ENCODE data around the gene SNTG2. TPM values are rescaled to one million over a fixed set of nuclear protein-coding genes. Genes with fewer than 3 reads are reported as not detected.

SNTG2 gene
- total and polyA plus RNA-seq, 4 donors = 4.5 to 7.0 TPM; not detected in 2

DNA sequence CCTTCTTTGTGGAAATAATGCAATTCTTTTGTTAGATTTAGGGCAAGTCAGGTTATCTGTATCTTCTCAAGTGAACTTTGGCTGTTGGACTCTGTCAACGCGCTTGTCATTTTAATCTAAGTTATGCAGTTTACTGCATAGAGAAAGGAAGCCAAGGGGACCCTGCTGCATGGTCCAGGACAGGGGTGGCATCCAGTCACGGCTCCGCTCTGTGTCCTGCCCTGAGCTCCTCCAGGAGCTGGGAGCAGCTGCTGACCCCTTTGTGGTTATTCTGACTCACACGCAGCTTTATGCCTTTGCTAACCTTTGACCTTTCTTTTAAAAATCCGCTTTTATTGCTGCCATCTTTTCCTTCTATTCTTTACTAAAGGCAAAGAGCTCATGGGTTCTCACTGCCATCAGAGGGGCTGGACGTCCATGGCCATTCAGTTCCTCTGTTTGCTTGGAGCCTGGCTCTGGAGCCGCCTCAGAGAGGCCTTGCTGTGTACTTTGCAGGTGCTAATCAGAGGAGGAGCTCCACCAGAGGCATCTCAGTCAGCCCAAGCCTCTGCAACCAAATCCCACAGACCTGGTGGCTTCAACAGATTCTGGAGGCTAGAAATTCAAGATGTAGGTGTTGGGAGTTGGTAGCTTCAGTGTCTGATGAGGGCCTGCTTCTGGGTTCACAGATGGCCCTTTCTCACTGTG is 39.3 kb downstream of the SNTG2 start:
- no peak overlapping the region for H3K27ac ChIP-seq (ENCODE audit: low read depth in 1 of 2, low read length in 2 of 2)
- intact Hi-C loops (cut with DNase I) = no loop called here
- no peak for ATAC-seq (ENCODE audit: low FRiP score)
- no peak overlapping the region for H3K4me3 ChIP-seq (ENCODE audit: low read length in 2 of 2)
- WGBS, 2 donors = 71 to 73% methylated on average over 8 of the region's 8 CpGs
- H3K4me1 ChIP-seq (ENCODE audit: control insufficient read depth in 1 of 2, insufficient read depth in 2 of 2, low read length in 2 of 2) = no peaks in the 10 kb centered on the region
- H3K36me3 ChIP-seq (ENCODE audit: control insufficient read depth in 1 of 2, insufficient read depth in 2 of 2, low read length in 1 of 2) = no peaks in the 10 kb centered on the region
- no peak for DNase-seq
- H3K27me3 ChIP-seq (ENCODE audit: control insufficient read depth in 1 of 2, insufficient read depth in 2 of 2, low read length in 1 of 2) = no peaks in the 10 kb centered on the region
- no peaks in the 10 kb centered on the region for H3K9me3 ChIP-seq (ENCODE audit: control insufficient read depth, low read length)

DNA sequence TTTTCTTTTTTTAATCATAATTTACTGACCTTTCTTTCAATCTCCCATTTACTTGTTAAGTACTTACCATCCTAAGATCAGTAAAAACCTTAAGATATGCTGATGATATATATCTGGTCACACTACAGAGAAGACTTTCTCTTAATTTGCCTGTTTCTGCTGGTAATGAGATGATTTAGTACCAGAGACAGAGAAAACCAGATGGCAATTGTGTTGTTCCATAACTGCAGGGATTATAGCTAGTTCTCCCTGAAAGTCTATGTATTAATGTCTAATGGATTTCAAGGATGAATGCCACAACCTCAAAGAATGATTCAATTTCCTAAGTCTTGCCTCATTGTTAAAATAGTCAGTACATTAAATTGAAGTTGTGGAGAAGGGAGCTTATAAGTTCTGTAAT is 40.3 kb downstream of the SNTG2 start:
- H3K9me3 ChIP-seq (ENCODE audit: control insufficient read depth, low read length) = no peaks in the 10 kb centered on the region
- intact Hi-C loops (cut with DNase I) = no loop called here
- no peak for DNase-seq
- no peak overlapping the region for H3K27ac ChIP-seq (ENCODE audit: low read depth in 1 of 2, low read length in 2 of 2)
- H3K36me3 ChIP-seq (ENCODE audit: control insufficient read depth in 1 of 2, insufficient read depth in 2 of 2, low read length in 1 of 2) = no peaks in the 10 kb centered on the region
- ATAC-seq (ENCODE audit: low FRiP score) = no peak
- no peaks in the 10 kb centered on the region for H3K27me3 ChIP-seq (ENCODE audit: control insufficient read depth in 1 of 2, insufficient read depth in 2 of 2, low read length in 1 of 2)
- no peak overlapping the region for H3K4me3 ChIP-seq (ENCODE audit: low read length in 2 of 2)
- H3K4me1 ChIP-seq (ENCODE audit: control insufficient read depth in 1 of 2, insufficient read depth in 2 of 2, low read length in 2 of 2) = no peaks in the 10 kb centered on the region

- 41 to 46% methylated on average over 2 of the region's 2 CpGs for WGBS, 2 donors
- DNase-seq (no peak), ATAC-seq (ENCODE audit: low FRiP score) (no peak)
- Histone ChIP-seq H3K9me3 (ENCODE audit: control insufficient read depth, low read length) (peaks cover 4% of the 10 kb centered on the region), H3K36me3 (ENCODE audit: control insufficient read depth in 1 of 2, insufficient read depth in 2 of 2, low read length in 1 of 2) (no peaks in the 10 kb centered on the region), H3K4me3 (ENCODE audit: low read length in 2 of 2) (no peak overlapping the region), H3K27ac (ENCODE audit: low read depth in 1 of 2, low read length in 2 of 2) (no peak overlapping the region), H3K27me3 (ENCODE audit: control insufficient read depth in 1 of 2, insufficient read depth in 2 of 2, low read length in 1 of 2) (peaks cover 0 to 2% of the 10 kb centered on the region in 2 donors), H3K4me1 (ENCODE audit: control insufficient read depth in 1 of 2, insufficient read depth in 2 of 2, low read length in 2 of 2) (no peaks in the 10 kb centered on the region)
- intact Hi-C loops (cut with DNase I) = no loop called here
Observed at GRCh38 chr2:1002350-1002749, 51.7 kb downstream of the SNTG2 start.

GRCh38 chr2:1004398-1004797 is 53.7 kb downstream of the SNTG2 start:
- Histone ChIP-seq H3K27me3 (ENCODE audit: control insufficient read depth in 1 of 2, insufficient read depth in 2 of 2, low read length in 1 of 2) (peaks cover 0 to 2% of the 10 kb centered on the region in 2 donors), H3K27ac (ENCODE audit: low read depth in 1 of 2, low read length in 2 of 2) (no peak overlapping the region), H3K9me3 (ENCODE audit: control insufficient read depth, low read length) (peaks cover 2% of the 10 kb centered on the region), H3K4me1 (ENCODE audit: control insufficient read depth in 1 of 2, insufficient read depth in 2 of 2, low read length in 2 of 2) (no peaks in the 10 kb centered on the region), H3K4me3 (ENCODE audit: low read length in 2 of 2) (no peak overlapping the region), H3K36me3 (ENCODE audit: control insufficient read depth in 1 of 2, insufficient read depth in 2 of 2, low read length in 1 of 2) (no peaks in the 10 kb centered on the region)
- intact Hi-C loops (cut with DNase I) = no loop called here
- DNase-seq = no peak
- no peak for ATAC-seq (ENCODE audit: low FRiP score)
- WGBS, 2 donors = 72 to 76% methylated on average over 5 of the region's 5 CpGs

GRCh38 chr2:1010415-1010930 is 59.8 kb downstream of the SNTG2 start:
- H3K36me3 ChIP-seq (ENCODE audit: control insufficient read depth in 1 of 2, insufficient read depth in 2 of 2, low read length in 1 of 2) = no peaks in the 10 kb centered on the region
- no peaks in the 10 kb centered on the region for H3K9me3 ChIP-seq (ENCODE audit: control insufficient read depth, low read length)
- H3K4me1 ChIP-seq (ENCODE audit: control insufficient read depth in 1 of 2, insufficient read depth in 2 of 2, low read length in 2 of 2) = no peaks in the 10 kb centered on the region
- DNase-seq (no peak), ATAC-seq (ENCODE audit: low FRiP score) (no peak)
- H3K27ac ChIP-seq (ENCODE audit: low read depth in 1 of 2, low read length in 2 of 2) = no peak overlapping the region
- no peaks in the 10 kb centered on the region for H3K27me3 ChIP-seq (ENCODE audit: control insufficient read depth in 1 of 2, insufficient read depth in 2 of 2, low read length in 1 of 2)
- intact Hi-C loops (cut with DNase I) = no loop called here
- H3K4me3 ChIP-seq (ENCODE audit: low read length in 2 of 2) = no peak overlapping the region
- WGBS, 2 donors = 18 to 21% methylated on average over 7 of the region's 7 CpGs

DNA sequence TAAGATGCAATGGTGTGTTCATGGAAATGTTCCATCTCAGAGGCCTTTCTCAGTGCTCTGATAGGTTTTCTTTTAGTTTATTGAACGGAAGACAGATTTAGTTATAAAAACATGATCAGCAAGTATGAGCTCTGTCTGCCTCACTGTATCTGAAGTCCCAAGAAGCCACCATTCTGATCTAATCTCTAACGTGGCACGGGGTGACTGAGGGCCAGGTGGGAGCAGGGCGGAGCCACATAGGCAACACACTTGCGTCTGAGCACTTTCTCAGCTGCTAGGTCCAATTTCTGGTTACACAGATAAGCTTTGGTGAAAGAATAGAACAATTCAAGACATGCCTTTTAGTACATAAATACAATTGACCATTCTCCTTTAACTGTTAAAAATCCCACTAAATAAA is 60.4 kb downstream of the SNTG2 start:
- intact Hi-C loops (cut with DNase I) = no loop called here
- no peaks in the 10 kb centered on the region for H3K36me3 ChIP-seq (ENCODE audit: control insufficient read depth in 1 of 2, insufficient read depth in 2 of 2, low read length in 1 of 2)
- DNase-seq (no peak), ATAC-seq (ENCODE audit: low FRiP score) (no peak)
- 62 to 66% methylated on average over 5 of the region's 5 CpGs for WGBS, 2 donors
- no peak overlapping the region for H3K4me3 ChIP-seq (ENCODE audit: low read length in 2 of 2)
- no peak overlapping the region for H3K27ac ChIP-seq (ENCODE audit: low read depth in 1 of 2, low read length in 2 of 2)
- no peaks in the 10 kb centered on the region for H3K9me3 ChIP-seq (ENCODE audit: control insufficient read depth, low read length)
- no peaks in the 10 kb centered on the region for H3K4me1 ChIP-seq (ENCODE audit: control insufficient read depth in 1 of 2, insufficient read depth in 2 of 2, low read length in 2 of 2)
- no peaks in the 10 kb centered on the region for H3K27me3 ChIP-seq (ENCODE audit: control insufficient read depth in 1 of 2, insufficient read depth in 2 of 2, low read length in 1 of 2)

- no peaks in the 10 kb centered on the region for H3K36me3 ChIP-seq (ENCODE audit: control insufficient read depth in 1 of 2, insufficient read depth in 2 of 2, low read length in 1 of 2)
- H3K27ac ChIP-seq (ENCODE audit: low read depth in 1 of 2, low read length in 2 of 2) = no peak overlapping the region
- H3K4me3 ChIP-seq (ENCODE audit: low read length in 2 of 2) = no peak overlapping the region
- DNase-seq (no peak), ATAC-seq (ENCODE audit: low FRiP score) (no peak)
- H3K27me3 ChIP-seq (ENCODE audit: control insufficient read depth in 1 of 2, insufficient read depth in 2 of 2, low read length in 1 of 2) = no peaks in the 10 kb centered on the region
- H3K9me3 ChIP-seq (ENCODE audit: control insufficient read depth, low read length) = no peaks in the 10 kb centered on the region
- no peaks in the 10 kb centered on the region for H3K4me1 ChIP-seq (ENCODE audit: control insufficient read depth in 1 of 2, insufficient read depth in 2 of 2, low read length in 2 of 2)
- intact Hi-C loops (cut with DNase I) = no loop called here
- 75 to 84% methylated on average over 7 of the region's 7 CpGs for WGBS, 2 donors
Observed at GRCh38 chr2:1011985-1012384, 61.3 kb downstream of the SNTG2 start.

DNA sequence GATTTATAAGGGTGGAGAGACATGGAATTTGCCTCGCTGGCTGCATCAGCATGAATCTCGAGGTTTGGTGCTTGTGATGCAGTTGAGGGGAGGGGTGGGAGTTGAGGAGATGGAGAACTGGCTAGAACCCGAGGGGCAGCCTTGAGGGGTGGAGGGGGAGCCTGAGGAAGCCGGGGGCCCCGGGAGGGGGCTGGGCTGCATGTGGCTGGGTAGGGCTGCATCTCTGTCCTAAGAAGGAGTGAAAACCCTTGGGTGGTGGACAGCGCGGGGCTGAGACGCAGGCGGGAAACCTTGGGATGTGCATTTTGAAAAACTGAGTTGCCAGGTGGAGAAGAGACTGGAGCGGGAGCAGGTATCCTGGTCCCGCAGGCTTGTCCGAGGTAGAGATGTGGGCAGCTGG is 64.2 kb downstream of the SNTG2 start:
- Histone ChIP-seq H3K27me3 (ENCODE audit: control insufficient read depth in 1 of 2, insufficient read depth in 2 of 2, low read length in 1 of 2) (no peaks in the 10 kb centered on the region), H3K27ac (ENCODE audit: low read depth in 1 of 2, low read length in 2 of 2) (no peak overlapping the region), H3K4me3 (ENCODE audit: low read length in 2 of 2) (no peak overlapping the region), H3K36me3 (ENCODE audit: control insufficient read depth in 1 of 2, insufficient read depth in 2 of 2, low read length in 1 of 2) (no peaks in the 10 kb centered on the region), H3K4me1 (ENCODE audit: control insufficient read depth in 1 of 2, insufficient read depth in 2 of 2, low read length in 2 of 2) (no peaks in the 10 kb centered on the region), H3K9me3 (ENCODE audit: control insufficient read depth, low read length) (no peaks in the 10 kb centered on the region)
- intact Hi-C loops (cut with DNase I) = no loop called here
- ATAC-seq (ENCODE audit: low FRiP score) (no peak), DNase-seq (no peak)
- 62 to 74% methylated on average over 12 of the region's 12 CpGs for WGBS, 2 donors

- H3K27me3 ChIP-seq (ENCODE audit: control insufficient read depth in 1 of 2, insufficient read depth in 2 of 2, low read length in 1 of 2) = no peaks in the 10 kb centered on the region
- WGBS, 2 donors = 85 to 91% methylated on average over 8 of the region's 8 CpGs
- intact Hi-C loops (cut with DNase I) = no loop called here
- H3K36me3 ChIP-seq (ENCODE audit: control insufficient read depth in 1 of 2, insufficient read depth in 2 of 2, low read length in 1 of 2) = no peaks in the 10 kb centered on the region
- no peak overlapping the region for H3K27ac ChIP-seq (ENCODE audit: low read depth in 1 of 2, low read length in 2 of 2)
- H3K9me3 ChIP-seq (ENCODE audit: control insufficient read depth, low read length) = no peaks in the 10 kb centered on the region
- ATAC-seq (ENCODE audit: low FRiP score) = no peak
- H3K4me1 ChIP-seq (ENCODE audit: control insufficient read depth in 1 of 2, insufficient read depth in 2 of 2, low read length in 2 of 2) = no peaks in the 10 kb centered on the region
- no peak overlapping the region for H3K4me3 ChIP-seq (ENCODE audit: low read length in 2 of 2)
- no peak for DNase-seq
Observed at GRCh38 chr2:1016500-1016899, 65.9 kb downstream of the SNTG2 start.
